ENCODE data around the gene RAMACL.
A peak's percentile ranks its signal among the peaks of the same experiment; 100 is the strongest.

GRCh38 chr6:166614589-166614988 lies 28.1 kb upstream of the RAMACL start:
- TF ChIP-seq RAD21 (IDR thresholded peaks at IDR 0.05; ENCODE audit: low read depth): peak; percentile 36; the same call in 1 of the 2 replicates
- TF ChIP-seq YY1 (IDR thresholded peaks at IDR 0.05; ENCODE audit: extremely low read depth, insufficient replicate concordance, low read depth, low read length): no peak
- no peak for TF ChIP-seq POLR2A (IDR thresholded peaks at IDR 0.05; ENCODE audit: borderline replicate concordance, extremely low read depth, insufficient read depth, insufficient read length)
- no peak for TF ChIP-seq CTCF (IDR thresholded peaks at IDR 0.05 in 2 of 3, conservative IDR thresholded peaks at IDR 0.05 in 1 of 3; ENCODE audit: borderline replicate concordance in 1 of 3, insufficient read depth in 1 of 3, low read depth in 2 of 3, low read length in 2 of 3)
- TF ChIP-seq SIN3A (IDR thresholded peaks at IDR 0.05; ENCODE audit: low read depth): no peak
- no peak for TF ChIP-seq EZH2 (IDR thresholded peaks at IDR 0.05)
- no peak for TF ChIP-seq POLR2AphosphoS5 (IDR thresholded peaks at IDR 0.05; ENCODE audit: low read depth, low read length)
- no peak for TF ChIP-seq ZBTB33 (IDR thresholded peaks at IDR 0.05; ENCODE audit: extremely low read depth, insufficient replicate concordance, low read length)
- no peak for TF ChIP-seq EZH2phosphoT487 (IDR thresholded peaks at IDR 0.05; ENCODE audit: borderline replicate concordance)

Measured in HCT116 (cell line).